ENCODE data around the gene TADA2B. TPM values are rescaled to one million over a fixed set of nuclear protein-coding genes. Genes with fewer than 3 reads are reported as not detected.
A peak's percentile ranks its signal among the peaks of the same experiment; 100 is the strongest.

TADA2B gene
- total and polyA plus RNA-seq, 4 experiments from 2014 or later, result 2.8 to 49.0 (median 25.5) TPM

DNA sequence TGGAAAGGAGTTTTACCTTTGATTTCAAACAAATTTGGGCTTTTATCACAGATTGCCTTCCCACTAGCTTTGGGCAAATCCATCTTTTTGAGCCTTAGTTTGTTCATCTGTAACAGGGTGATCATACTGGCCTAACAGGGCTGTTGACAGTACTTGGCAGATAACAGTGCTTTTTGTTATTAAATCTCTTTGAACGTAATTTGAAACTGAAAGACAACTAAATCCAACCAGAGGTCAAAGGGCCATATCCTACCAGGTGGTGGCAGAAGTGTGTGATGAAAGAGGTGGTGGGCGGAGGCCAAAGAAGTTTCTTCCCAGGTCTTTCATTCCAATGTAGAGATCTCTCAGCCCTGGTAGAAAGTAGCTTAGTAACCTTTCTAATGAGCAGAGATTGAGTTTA is 35.2 kb upstream of the TADA2B start:
- no peaks in the 10 kb centered on the region for H3K9me3 ChIP-seq (ENCODE audit: control insufficient read depth in 1 of 2, low read length in 2 of 2)
- no peak for DNase-seq
- no peaks in the 10 kb centered on the region for H3K4me1 ChIP-seq (ENCODE audit: insufficient read depth, low read length)
- CTCF ChIA-PET (ENCODE audit: partially characterized antibody), result interaction anchor here (0.8 to 0.9 kb wide), 2 partner anchors 34 to 63 kb away, joined by 3 read pairs; no protein-coding TSS in a partner anchor
- H3K27me3 ChIP-seq (ENCODE audit: insufficient read depth, low read length), result no peaks in the 10 kb centered on the region
- no peak overlapping the region for H3K4me3 Mint-ChIP-seq
- H3K36me3 ChIP-seq (ENCODE audit: insufficient read depth, low read length), result peaks cover 52% of the 10 kb centered on the region
- peak overlapping the region in 2 of 7 donors; percentile 19 to 72 for H3K27ac Mint-ChIP-seq
- H3K4me3 ChIP-seq (ENCODE audit: low read length in 2 of 2), result no peak overlapping the region
- peaks cover 0 to 6% (median 0%) of the 10 kb centered on the region in 4 donors for H3K4me1 Mint-ChIP-seq
- POLR2A ChIA-PET (ENCODE audit: partially characterized antibody), result no interaction called here
- H3K9me3 Mint-ChIP-seq, result peaks cover 0 to 2% (median 0%) of the 10 kb centered on the region in 8 donors
- H3K36me3 Mint-ChIP-seq, result peaks cover 37 to 68% of the 10 kb centered on the region in 2 donors
- intact Hi-C loops (cut with micrococcal nuclease), result no loop called here
- H3K27ac ChIP-seq (ENCODE audit: low read depth, low read length), result no peak overlapping the region
- H3K27me3 Mint-ChIP-seq, result no peaks in the 10 kb centered on the region

DNA sequence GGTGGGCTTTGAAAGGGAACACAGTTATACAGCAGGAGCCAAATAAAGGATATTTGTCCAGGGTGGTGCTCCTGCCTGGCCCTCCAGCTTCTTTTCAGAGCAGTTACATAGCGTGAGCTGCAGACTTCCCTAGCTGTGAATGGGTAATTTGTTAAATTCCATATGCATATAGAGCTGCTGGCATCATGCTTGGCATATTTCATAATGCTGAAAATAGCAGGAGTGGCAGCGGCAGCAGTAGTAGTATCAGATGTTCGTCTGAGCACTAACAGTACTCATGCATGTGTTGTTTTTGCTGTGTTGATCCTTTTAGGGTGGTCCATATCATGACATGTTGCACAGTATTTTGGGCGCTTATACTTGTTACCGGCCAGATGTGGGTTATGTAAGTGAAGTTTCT is 33.6 kb upstream of the TADA2B start:
- Histone ChIP-seq H3K4me3 (ENCODE audit: low read length in 2 of 2) (no peak overlapping the region), H3K9me3 (ENCODE audit: control insufficient read depth in 1 of 2, low read length in 2 of 2) (no peaks in the 10 kb centered on the region), H3K27me3 (ENCODE audit: insufficient read depth, low read length) (no peaks in the 10 kb centered on the region), H3K4me1 (ENCODE audit: insufficient read depth, low read length) (no peaks in the 10 kb centered on the region), H3K36me3 (ENCODE audit: insufficient read depth, low read length) (peaks cover 52% of the 10 kb centered on the region), H3K27ac (ENCODE audit: low read depth, low read length) (no peak overlapping the region)
- no peaks in the 10 kb centered on the region for H3K27me3 Mint-ChIP-seq
- H3K36me3 Mint-ChIP-seq, result peaks cover 38 to 72% of the 10 kb centered on the region in 2 donors
- H3K4me3 Mint-ChIP-seq, result no peak overlapping the region
- intact Hi-C loops (cut with micrococcal nuclease), result no loop called here
- POLR2A ChIA-PET (ENCODE audit: partially characterized antibody), result no interaction called here
- peaks cover 0 to 3% (median 0%) of the 10 kb centered on the region in 4 donors for H3K4me1 Mint-ChIP-seq
- CTCF ChIA-PET (ENCODE audit: partially characterized antibody), result interaction anchor here (1.4 kb wide), 1 partner anchor 62 kb away, joined by 4 read pairs; no protein-coding TSS in a partner anchor
- no peak for DNase-seq
- no peaks in the 10 kb centered on the region for H3K9me3 Mint-ChIP-seq
- H3K27ac Mint-ChIP-seq, result peak overlapping the region in 1 of 7 donors; percentile 10

DNA sequence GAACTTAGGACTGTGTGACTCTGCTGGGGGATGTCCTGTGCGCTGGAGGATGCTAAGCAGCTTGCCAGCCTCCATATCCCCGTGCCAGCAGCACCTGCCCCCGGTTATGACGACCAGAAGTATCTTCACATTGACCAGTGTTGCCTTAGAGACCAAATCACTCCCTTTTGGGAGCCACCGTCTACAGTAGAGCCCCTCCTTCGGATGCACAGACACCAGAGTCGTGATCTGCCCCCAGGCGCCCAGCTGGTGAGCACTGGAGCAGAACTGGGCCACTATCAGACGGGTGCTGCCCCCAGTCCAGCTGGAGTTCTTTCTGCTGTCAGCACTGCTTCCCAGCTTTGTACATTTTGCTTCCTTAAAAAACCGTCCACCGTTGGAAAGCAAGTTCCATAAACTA is 30.0 kb upstream of the TADA2B start:
- no peaks in the 10 kb centered on the region for H3K4me1 ChIP-seq (ENCODE audit: insufficient read depth, low read length)
- H3K36me3 ChIP-seq (ENCODE audit: insufficient read depth, low read length), result peaks cover 68% of the 10 kb centered on the region
- Mint-ChIP-seq H3K4me3 (no peak overlapping the region), H3K9me3 (peaks cover 0 to 2% (median 0%) of the 10 kb centered on the region in 8 donors), H3K36me3 (peaks cover 42 to 76% of the 10 kb centered on the region in 2 donors), H3K4me1 (peaks cover 0 to 2% (median 0%) of the 10 kb centered on the region in 4 donors), H3K27me3 (no peaks in the 10 kb centered on the region), H3K27ac (no peak overlapping the region)
- DNase-seq, result no peak
- H3K27me3 ChIP-seq (ENCODE audit: insufficient read depth, low read length), result no peaks in the 10 kb centered on the region
- CTCF ChIA-PET (ENCODE audit: partially characterized antibody), result interaction anchor here (1.3 kb wide), 1 partner anchor 26 kb away, joined by 4 read pairs; no protein-coding TSS in a partner anchor
- no peak overlapping the region for H3K4me3 ChIP-seq (ENCODE audit: low read length in 2 of 2)
- no peaks in the 10 kb centered on the region for H3K9me3 ChIP-seq (ENCODE audit: control insufficient read depth in 1 of 2, low read length in 2 of 2)
- POLR2A ChIA-PET (ENCODE audit: partially characterized antibody), result no interaction called here
- intact Hi-C loops (cut with micrococcal nuclease), result no loop called here
- H3K27ac ChIP-seq (ENCODE audit: low read depth, low read length), result no peak overlapping the region

DNA sequence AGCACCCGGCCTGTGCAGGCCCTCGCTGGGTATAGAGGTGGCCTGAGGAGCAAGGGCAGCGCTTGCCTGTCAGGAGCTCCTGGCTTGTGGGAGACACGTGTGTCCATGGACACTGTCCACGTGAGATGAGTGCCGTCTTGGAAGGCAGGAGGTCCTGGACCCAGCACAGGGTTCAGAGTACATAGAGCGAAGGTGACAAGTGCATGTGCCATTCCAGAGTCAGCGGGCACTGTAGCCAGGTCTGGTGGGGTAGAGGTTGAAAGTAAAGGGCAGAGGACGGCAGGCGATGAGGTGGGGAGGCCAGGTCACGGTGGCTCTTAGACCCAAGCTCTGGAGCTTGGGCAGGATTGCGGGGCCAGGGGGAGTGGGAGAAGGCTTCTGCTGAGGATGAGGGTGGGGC is 28.4 kb upstream of the TADA2B start:
- Histone ChIP-seq H3K9me3 (ENCODE audit: control insufficient read depth in 1 of 2, low read length in 2 of 2) (no peaks in the 10 kb centered on the region), H3K4me3 (ENCODE audit: low read length in 2 of 2) (no peak overlapping the region), H3K27ac (ENCODE audit: low read depth, low read length) (no peak overlapping the region), H3K27me3 (ENCODE audit: insufficient read depth, low read length) (no peaks in the 10 kb centered on the region), H3K36me3 (ENCODE audit: insufficient read depth, low read length) (peaks cover 65% of the 10 kb centered on the region), H3K4me1 (ENCODE audit: insufficient read depth, low read length) (no peaks in the 10 kb centered on the region)
- peak overlapping the region in 1 of 8 donors; percentile 62 for H3K4me3 Mint-ChIP-seq
- peaks cover 0 to 2% (median 0%) of the 10 kb centered on the region in 8 donors for H3K9me3 Mint-ChIP-seq
- ChIA-PET POLR2A (ENCODE audit: partially characterized antibody) (no interaction called here), CTCF (ENCODE audit: partially characterized antibody) (interaction anchor here (1.0 kb wide), 1 partner anchor 28 kb away, joined by 3 read pairs; no protein-coding TSS in a partner anchor)
- no peaks in the 10 kb centered on the region for H3K27me3 Mint-ChIP-seq
- intact Hi-C loops (cut with micrococcal nuclease), result no loop called here
- H3K4me1 Mint-ChIP-seq, result no peaks in the 10 kb centered on the region
- no peak for DNase-seq
- peak overlapping the region in 3 of 7 donors; percentile 24 to 81 (median 52) for H3K27ac Mint-ChIP-seq
- peaks cover 43 to 68% of the 10 kb centered on the region in 2 donors for H3K36me3 Mint-ChIP-seq

DNA sequence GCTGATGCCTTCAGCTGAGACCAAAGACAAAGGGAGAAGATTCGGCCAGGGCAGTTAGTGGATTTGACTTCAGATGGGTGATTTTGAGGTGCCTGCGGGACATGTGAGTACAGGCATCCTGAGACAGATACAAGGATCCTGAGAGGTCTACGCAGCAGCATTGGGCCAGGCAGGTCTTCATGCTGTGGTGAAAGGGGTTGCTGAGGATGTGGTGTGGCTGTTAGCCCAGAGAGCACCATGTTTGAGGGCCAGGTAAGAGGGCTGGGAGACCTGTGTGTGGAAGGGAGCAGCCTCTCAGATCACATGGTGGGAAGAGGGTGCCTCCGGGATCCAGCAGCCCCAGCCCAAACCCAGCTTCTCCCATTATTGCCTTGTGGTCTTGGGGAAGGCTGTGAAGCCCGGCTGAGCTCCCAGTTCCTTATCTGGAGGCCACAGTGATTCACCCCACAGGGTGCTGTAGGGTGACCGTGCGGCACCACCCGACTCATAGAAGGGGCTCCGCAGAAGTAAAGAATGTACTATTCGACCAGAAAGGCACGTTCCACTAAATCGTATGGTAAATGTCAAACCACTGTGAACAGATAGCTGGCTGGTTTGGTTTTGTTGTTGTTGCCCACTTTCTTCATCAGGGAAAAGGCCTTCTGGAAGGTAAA is 27.7 kb upstream of the TADA2B start:
- H3K36me3 ChIP-seq (ENCODE audit: insufficient read depth, low read length), result peaks cover 60% of the 10 kb centered on the region
- Mint-ChIP-seq H3K27me3 (no peaks in the 10 kb centered on the region), H3K4me1 (no peaks in the 10 kb centered on the region), H3K4me3 (no peak overlapping the region), H3K36me3 (peaks cover 37 to 67% of the 10 kb centered on the region in 2 donors), H3K9me3 (peaks cover 0 to 2% (median 0%) of the 10 kb centered on the region in 8 donors), H3K27ac (peak overlapping the region in 2 of 7 donors; percentile 12 to 57)
- ChIA-PET POLR2A (ENCODE audit: partially characterized antibody) (no interaction called here), CTCF (ENCODE audit: partially characterized antibody) (interaction anchor here (1.0 kb wide), 2 partner anchors 22 to 29 kb away, joined by 3 read pairs; no protein-coding TSS in a partner anchor)
- no peak overlapping the region for H3K4me3 ChIP-seq (ENCODE audit: low read length in 2 of 2)
- no peaks in the 10 kb centered on the region for H3K9me3 ChIP-seq (ENCODE audit: control insufficient read depth in 1 of 2, low read length in 2 of 2)
- no peak overlapping the region for H3K27ac ChIP-seq (ENCODE audit: low read depth, low read length)
- intact Hi-C loops (cut with micrococcal nuclease), result no loop called here
- DNase-seq, result no peak
- no peaks in the 10 kb centered on the region for H3K27me3 ChIP-seq (ENCODE audit: insufficient read depth, low read length)
- no peaks in the 10 kb centered on the region for H3K4me1 ChIP-seq (ENCODE audit: insufficient read depth, low read length)

DNA sequence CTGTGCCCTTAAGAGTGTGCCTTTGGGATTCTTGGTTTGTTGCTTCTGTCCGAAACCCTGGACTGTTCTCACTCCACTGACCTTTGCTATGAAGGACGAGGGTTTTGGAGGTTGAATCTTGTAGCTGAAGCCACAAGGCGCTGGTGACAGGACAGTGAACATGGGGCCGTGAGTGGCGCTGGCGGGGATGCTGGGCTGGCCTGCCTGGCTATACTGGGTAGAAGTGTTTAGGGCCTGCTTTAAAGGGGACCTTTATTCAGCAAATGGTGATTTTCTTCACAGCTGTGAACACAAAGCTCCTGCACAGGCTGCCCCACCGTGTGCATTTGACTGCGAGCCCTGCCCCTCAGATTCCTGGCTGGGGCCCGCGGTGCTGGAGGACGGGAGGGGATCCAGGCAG is 27.1 kb upstream of the TADA2B start:
- H3K4me1 ChIP-seq (ENCODE audit: insufficient read depth, low read length), result no peaks in the 10 kb centered on the region
- intact Hi-C loops (cut with micrococcal nuclease), result no loop called here
- POLR2A ChIA-PET (ENCODE audit: partially characterized antibody), result no interaction called here
- H3K27me3 ChIP-seq (ENCODE audit: insufficient read depth, low read length), result no peaks in the 10 kb centered on the region
- CTCF ChIA-PET (ENCODE audit: partially characterized antibody), result interaction anchor here (1.0 kb wide), 1 partner anchor 21 kb away, joined by 3 read pairs; no protein-coding TSS in a partner anchor
- H3K27ac Mint-ChIP-seq, result no peak overlapping the region
- no peak overlapping the region for H3K4me3 Mint-ChIP-seq
- no peak for DNase-seq
- H3K9me3 ChIP-seq (ENCODE audit: control insufficient read depth in 1 of 2, low read length in 2 of 2), result no peaks in the 10 kb centered on the region
- H3K4me3 ChIP-seq (ENCODE audit: low read length in 2 of 2), result no peak overlapping the region
- no peak overlapping the region for H3K27ac ChIP-seq (ENCODE audit: low read depth, low read length)
- H3K36me3 Mint-ChIP-seq, result peaks cover 34 to 67% of the 10 kb centered on the region in 2 donors
- H3K36me3 ChIP-seq (ENCODE audit: insufficient read depth, low read length), result peaks cover 56% of the 10 kb centered on the region
- H3K9me3 Mint-ChIP-seq, result peaks cover 0 to 2% (median 0%) of the 10 kb centered on the region in 8 donors
- peaks cover 0 to 3% (median 0%) of the 10 kb centered on the region in 4 donors for H3K4me1 Mint-ChIP-seq
- H3K27me3 Mint-ChIP-seq, result no peaks in the 10 kb centered on the region

DNA sequence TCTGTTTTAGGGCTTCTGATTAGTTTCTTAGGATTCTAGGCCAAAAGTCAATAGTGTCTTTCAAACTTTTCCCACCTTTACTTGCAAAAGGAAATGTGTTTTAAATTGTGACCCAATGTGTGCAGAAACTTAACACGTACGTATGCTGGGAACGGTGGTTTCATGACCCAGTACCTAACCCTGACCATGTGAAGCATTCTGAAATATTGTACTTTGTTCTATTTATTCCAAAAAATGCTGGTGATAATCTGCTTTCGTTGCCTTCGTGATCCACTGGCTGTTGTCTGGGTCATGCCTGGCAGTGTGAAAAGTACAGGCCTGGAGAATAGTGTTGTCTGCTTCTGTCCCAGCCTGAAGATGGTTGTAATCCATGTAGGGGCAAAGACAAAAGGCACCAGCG is 26.7 kb upstream of the TADA2B start:
- H3K27me3 ChIP-seq (ENCODE audit: insufficient read depth, low read length), result no peaks in the 10 kb centered on the region
- no peak for DNase-seq
- H3K4me1 ChIP-seq (ENCODE audit: insufficient read depth, low read length), result no peaks in the 10 kb centered on the region
- H3K27ac Mint-ChIP-seq, result peak overlapping the region in 2 of 7 donors; percentile 12 to 24
- POLR2A ChIA-PET (ENCODE audit: partially characterized antibody), result no interaction called here
- no peak overlapping the region for H3K27ac ChIP-seq (ENCODE audit: low read depth, low read length)
- no peak overlapping the region for H3K4me3 ChIP-seq (ENCODE audit: low read length in 2 of 2)
- peaks cover 52% of the 10 kb centered on the region for H3K36me3 ChIP-seq (ENCODE audit: insufficient read depth, low read length)
- intact Hi-C loops (cut with micrococcal nuclease), result no loop called here
- CTCF ChIA-PET (ENCODE audit: partially characterized antibody), result interaction anchor here (1.0 kb wide), 1 partner anchor 21 kb away, joined by 3 read pairs; no protein-coding TSS in a partner anchor
- H3K4me1 Mint-ChIP-seq, result peaks cover 0 to 4% (median 0%) of the 10 kb centered on the region in 4 donors
- no peak overlapping the region for H3K4me3 Mint-ChIP-seq
- peaks cover 31 to 66% of the 10 kb centered on the region in 2 donors for H3K36me3 Mint-ChIP-seq
- H3K9me3 Mint-ChIP-seq, result peaks cover 0 to 2% (median 0%) of the 10 kb centered on the region in 8 donors
- H3K27me3 Mint-ChIP-seq, result no peaks in the 10 kb centered on the region
- H3K9me3 ChIP-seq (ENCODE audit: control insufficient read depth in 1 of 2, low read length in 2 of 2), result no peaks in the 10 kb centered on the region

All from CD4-positive, alpha-beta memory T cell (primary cell).